GM21528 (cell line): ENCODE measurements around the gene LTB.

Experiments used
- ATAC-seq: cut with Tn5 transposase; IDR thresholded peaks from one replicate; pipeline ENCODE4 v1.9.1; 2021; ENCODE audit warnings: mild to moderate bottlenecking, moderate library complexity; ENCODE audit not compliant: unreplicated experiment, low FRiP score

LTB gene

GRCh38 chr6:31576897-31577578 is 5.2 kb downstream of the LTB start:
- no peak for ATAC-seq

GRCh38 chr6:31575952-31576685 is 6.1 kb downstream of the LTB start:
- ATAC-seq = no peak

GRCh38 chr6:31575335-31575901 is 6.8 kb downstream of the LTB start, which contains the start of gene TNF:
TSS of gene TNF (plus strand) at chr6:31575565. CDS start at chr6:31575742, 177 bp downstream.
- ATAC-seq = no peak

- no peak for ATAC-seq
Measured at GRCh38 chr6:31574106-31575061, 7.8 kb downstream of the LTB start.

GRCh38 chr6:31573239-31574105 is 8.8 kb downstream of the LTB start:
- no peak for ATAC-seq

- peak; percentile 52 for ATAC-seq
Measured at GRCh38 chr6:31572041-31572911, 9.9 kb downstream of the LTB start, which contains the start of gene LTA. TSS of gene LTA (plus strand) at chr6:31572289. CDS start at chr6:31572743, 454 bp downstream.

GRCh38 chr6:31569861-31570536 is 12.2 kb downstream of the LTB start:
- no peak for ATAC-seq

GRCh38 chr6:31568537-31568961 is 13.7 kb downstream of the LTB start:
- peak; percentile 51 for ATAC-seq

- no peak for ATAC-seq
Measured at GRCh38 chr6:31567531-31568370, 14.5 kb downstream of the LTB start.

GRCh38 chr6:31560697-31561058 is 21.5 kb downstream of the LTB start:
- no peak for ATAC-seq

GRCh38 chr6:31559958-31560696 is 22.1 kb downstream of the LTB start:
- ATAC-seq = peak; percentile 64

GRCh38 chr6:31559606-31559957 is 22.6 kb downstream of the LTB start:
- no peak for ATAC-seq

GRCh38 chr6:31558631-31559500 is 23.4 kb downstream of the LTB start:
- no peak for ATAC-seq

GRCh38 chr6:31558318-31558625 is 24.0 kb downstream of the LTB start:
- no peak for ATAC-seq

- no peak for ATAC-seq
Measured at GRCh38 chr6:31557443-31558317, 24.5 kb downstream of the LTB start.
